GM12878 (cell line): Measurements from ENCODE around the gene POFUT2.

Source experiments
- ATF3 ChIP-seq: IDR thresholded peaks from 2 replicates; pipeline ENCODE4 v1.6.1; 2011; ENCODE audit warnings: low read depth, mild to moderate bottlenecking, low read length, moderate library complexity, borderline replicate concordance; ENCODE audit errors: extremely low read depth
- CREM ChIP-seq: IDR thresholded peaks from 2 replicates; pipeline ENCODE4 v1.6.1; 2014; ENCODE audit warnings: antibody characterized with exemption, low read depth
- KAT2A ChIP-seq: conservative IDR thresholded peaks from 2 replicates; pipeline ENCODE4 v1.6.1; 2011; ENCODE audit warnings: low read depth, low read length; ENCODE audit not compliant: control insufficient read depth
- POLR2AphosphoS5 ChIP-seq: IDR thresholded peaks from 2 replicates; pipeline ENCODE4 v1.6.1; 2011; ENCODE audit warnings: mild to moderate bottlenecking, low read length, inconsistent platforms

GRCh38 chr21:45259206-45259840 lies 28.4 kb downstream of the POFUT2 start:
- TF ChIP-seq ATF3 (no peak), CREM (no peak), KAT2A (no peak), POLR2AphosphoS5 (no peak)
